Measurements from ENCODE around the gene WWOX. TPM values are rescaled to one million over a fixed set of nuclear protein-coding genes. Genes with fewer than 3 reads are reported as not detected.
A peak's percentile ranks its signal among the peaks of the same experiment; 100 is the strongest.

The WWOX gene
- total and polyA plus RNA-seq, 4 donors, result 5.4 to 61.5 (median 18.4) TPM

DNA sequence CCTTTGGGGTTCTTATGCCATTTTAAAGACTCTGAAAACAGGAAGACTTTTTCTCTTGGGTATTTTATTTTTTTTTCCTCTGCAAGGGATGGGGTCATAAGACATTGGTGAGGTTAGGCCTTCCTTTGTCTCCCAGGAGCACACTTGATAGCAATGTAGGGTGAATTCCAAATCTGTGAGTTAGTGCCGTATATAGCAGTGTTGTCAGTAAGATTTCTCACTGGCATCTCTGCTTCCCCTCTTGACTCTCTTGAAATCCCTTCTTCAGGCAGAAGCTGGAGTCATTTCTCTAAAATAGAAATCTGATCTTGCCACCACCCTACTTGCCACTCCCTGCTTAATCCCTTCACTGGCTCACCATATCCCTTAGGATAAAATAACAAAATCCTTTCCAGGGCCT, 529.7 kb downstream of the WWOX start:
- 0 to 41% methylated on average over 1 of the region's 1 CpG for WGBS, 2 donors
- DNase-seq, result no peak

DNA sequence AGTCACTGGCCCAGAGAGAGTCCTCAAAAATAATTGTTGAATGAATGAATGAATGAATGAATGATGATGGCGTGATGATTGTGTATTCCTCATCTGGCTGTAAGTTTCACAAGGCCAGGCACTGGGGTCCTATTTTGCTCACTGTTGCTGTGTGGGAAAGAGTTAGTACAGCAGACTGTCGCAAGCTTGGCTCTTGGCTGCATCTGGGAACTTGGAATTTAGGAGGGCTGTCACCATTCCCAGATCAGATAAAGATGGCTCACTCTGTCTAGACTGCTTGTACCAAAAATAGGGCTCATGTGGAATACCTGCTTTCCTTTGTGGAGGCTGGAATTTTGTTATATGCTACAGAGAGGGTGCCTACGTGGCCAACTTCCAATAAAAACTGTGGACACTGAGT, 530.6 kb downstream of the WWOX start:
- H3K4me1 ChIP-seq (ENCODE audit: control insufficient read depth in 5 of 5, insufficient read depth in 5 of 5, low read length in 5 of 5), result peaks cover 0 to 1% (median 0%) of the 10 kb centered on the region in 5 donors
- DNase-seq, result no peak
- no peaks in the 10 kb centered on the region for H3K27me3 ChIP-seq (ENCODE audit: control insufficient read depth in 3 of 3, insufficient read depth in 3 of 3, low read length in 2 of 3)
- peak overlapping the region in 1 of 2 donors; percentile 26 for H3K9ac ChIP-seq (ENCODE audit: insufficient read depth in 1 of 2, low read length in 2 of 2)
- 96 to 97% methylated on average over 3 of the region's 3 CpGs for WGBS, 2 donors
- ATAC-seq (ENCODE audit: insufficient read depth, low FRiP score), result no peak
- no peak overlapping the region for H3K27ac ChIP-seq (ENCODE audit: low read depth in 1 of 2, low read length in 1 of 2)
- no peak for TF ChIP-seq CTCF (IDR thresholded peaks at IDR 0.05; ENCODE audit: control extremely low read depth, extremely low read depth)
- H3K9me3 ChIP-seq (ENCODE audit: control insufficient read depth in 4 of 4, insufficient read depth in 3 of 4, low read length in 3 of 4), result peaks cover 0 to 5% (median 2%) of the 10 kb centered on the region in 4 donors
- no peaks in the 10 kb centered on the region for H3K36me3 ChIP-seq (ENCODE audit: control insufficient read depth in 4 of 4, insufficient read depth in 4 of 4, low read length in 4 of 4)
- H3K4me3 ChIP-seq, result no peak overlapping the region

More for the DNA sequence above, 529.7 kb downstream of the WWOX start:
- H3K9me3 ChIP-seq (ENCODE audit: control insufficient read depth in 4 of 4, insufficient read depth in 3 of 4, low read length in 3 of 4), result peaks cover 0 to 5% (median 2%) of the 10 kb centered on the region in 4 donors
- no peak overlapping the region for H3K27ac ChIP-seq (ENCODE audit: low read depth in 1 of 2, low read length in 1 of 2)
- no peak overlapping the region for H3K4me3 ChIP-seq
- TF ChIP-seq CTCF (IDR thresholded peaks at IDR 0.05; ENCODE audit: control extremely low read depth, extremely low read depth), result no peak
- no peak overlapping the region for H3K9ac ChIP-seq (ENCODE audit: insufficient read depth in 1 of 2, low read length in 2 of 2)
- no peaks in the 10 kb centered on the region for H3K36me3 ChIP-seq (ENCODE audit: control insufficient read depth in 4 of 4, insufficient read depth in 4 of 4, low read length in 4 of 4)
- ATAC-seq (ENCODE audit: insufficient read depth, low FRiP score), result no peak
- H3K4me1 ChIP-seq (ENCODE audit: control insufficient read depth in 5 of 5, insufficient read depth in 5 of 5, low read length in 5 of 5), result peaks cover 0 to 10% (median 0%) of the 10 kb centered on the region in 5 donors
- no peaks in the 10 kb centered on the region for H3K27me3 ChIP-seq (ENCODE audit: control insufficient read depth in 3 of 3, insufficient read depth in 3 of 3, low read length in 2 of 3)

DNA sequence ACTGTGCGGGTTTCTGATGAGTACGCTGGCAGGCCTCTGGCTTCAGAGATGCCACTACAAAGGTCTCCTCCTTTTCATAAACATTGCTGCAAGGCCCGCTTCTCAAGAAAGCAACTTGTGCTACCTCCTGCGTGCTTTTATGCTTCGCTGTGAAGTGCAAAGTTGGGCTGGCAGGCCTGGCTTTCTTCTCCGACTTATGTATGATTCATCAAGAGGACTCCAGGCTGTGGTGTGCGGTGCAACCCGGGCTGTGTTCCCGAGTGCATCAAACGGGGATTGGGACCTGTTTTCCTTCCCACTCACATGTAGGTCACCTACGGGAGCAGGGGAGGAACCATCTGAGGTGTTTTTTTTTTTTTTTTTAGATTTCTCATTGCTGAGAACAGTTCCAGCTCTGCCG, 534.1 kb downstream of the WWOX start:
- TF ChIP-seq CTCF (IDR thresholded peaks at IDR 0.05; ENCODE audit: control extremely low read depth, extremely low read depth), result no peak

GRCh38 chr16:78635807-78636206, 536.4 kb downstream of the WWOX start:
- 94 to 96% methylated on average over 9 of the region's 9 CpGs for WGBS, 2 donors
- no peaks in the 10 kb centered on the region for H3K9me3 ChIP-seq (ENCODE audit: control insufficient read depth in 4 of 4, insufficient read depth in 3 of 4, low read length in 3 of 4)
- no peak overlapping the region for H3K4me3 ChIP-seq
- no peak for TF ChIP-seq CTCF (IDR thresholded peaks at IDR 0.05; ENCODE audit: control extremely low read depth, extremely low read depth)
- H3K9ac ChIP-seq (ENCODE audit: insufficient read depth in 1 of 2, low read length in 2 of 2), result no peak overlapping the region
- H3K4me1 ChIP-seq (ENCODE audit: control insufficient read depth in 5 of 5, insufficient read depth in 5 of 5, low read length in 5 of 5), result no peaks in the 10 kb centered on the region
- DNase-seq, result no peak
- no peak for ATAC-seq (ENCODE audit: insufficient read depth, low FRiP score)
- no peaks in the 10 kb centered on the region for H3K27me3 ChIP-seq (ENCODE audit: control insufficient read depth in 3 of 3, insufficient read depth in 3 of 3, low read length in 2 of 3)
- H3K36me3 ChIP-seq (ENCODE audit: control insufficient read depth in 4 of 4, insufficient read depth in 4 of 4, low read length in 4 of 4), result no peaks in the 10 kb centered on the region
- H3K27ac ChIP-seq (ENCODE audit: low read depth in 1 of 2, low read length in 1 of 2), result no peak overlapping the region

More for the DNA sequence above, 534.1 kb downstream of the WWOX start:
- Histone ChIP-seq H3K9ac (ENCODE audit: insufficient read depth in 1 of 2, low read length in 2 of 2) (no peak overlapping the region), H3K27me3 (ENCODE audit: control insufficient read depth in 3 of 3, insufficient read depth in 3 of 3, low read length in 2 of 3) (no peaks in the 10 kb centered on the region), H3K9me3 (ENCODE audit: control insufficient read depth in 4 of 4, insufficient read depth in 3 of 4, low read length in 3 of 4) (peaks cover 0 to 5% (median 2%) of the 10 kb centered on the region in 4 donors), H3K27ac (ENCODE audit: low read depth in 1 of 2, low read length in 1 of 2) (no peak overlapping the region), H3K36me3 (ENCODE audit: control insufficient read depth in 4 of 4, insufficient read depth in 4 of 4, low read length in 4 of 4) (no peaks in the 10 kb centered on the region), H3K4me1 (ENCODE audit: control insufficient read depth in 5 of 5, insufficient read depth in 5 of 5, low read length in 5 of 5) (no peaks in the 10 kb centered on the region), H3K4me3 (no peak overlapping the region)
- ATAC-seq (ENCODE audit: insufficient read depth, low FRiP score), result no peak
- WGBS, 2 donors, result 88% methylated on average over 12 of the region's 12 CpGs
- no peak for DNase-seq
